HepG2 (cell line): ENCODE results near the gene PDRG1. TPM values are rescaled to one million over a fixed set of nuclear protein-coding genes. Genes with fewer than 3 reads are reported as not detected.

Experiments
- ATAC-seq: fragments of 200-7000 bp; cut with Tn5 transposase; 3 replicates; pipeline ENCODE4 v1.9.1; 2020; ENCODE audit warnings: mild to moderate bottlenecking, moderate library complexity
- BruUV-seq: library from RNA; stranded (reverse); fragments of 400-500 nt; replicated peaks from 2 replicates; lab custom pipeline; 2021; lab: Mats Ljungman, UMichigan
- CTCF ChIA-PET: fragments of 300-600 bp; formaldehyde crosslinking; extraction: SDS; loops from one replicate; lab custom pipeline; 2021; ENCODE audit warnings: low total read pairs, inconsistent platforms, low intra/inter-chr PET ratio; lab: Yijun Ruan, JAX
- POLR2A ChIA-PET: fragments of 350-600 bp; sonication (Branson Sonifier 250); formaldehyde crosslinking; loops from one replicate; lab custom pipeline; 2020; ENCODE audit warnings: antibody characterized with exemption, inconsistent platforms; lab: Yijun Ruan, JAX
- DNase-seq: peaks from one replicate; pipeline ENCODE4 v3.0.0-alpha.2; 2015; ENCODE audit warnings: low spot score
- FAIRE-seq: peaks from 3 replicates; lab custom pipeline; 2011; peaks lifted over from hg19 to GRCh38; lab: Jason Lieb, UNC
- H2AFZ ChIP-seq: one replicate; pipeline ENCODE4 v1.6.1; 2011; ENCODE audit warnings: low read length, inconsistent platforms
- H3K27ac ChIP-seq: fragments of 300-600 bp; 3 replicates; pipeline ENCODE4 v1.8.0; 2011; ENCODE audit warnings: mixed run types, mild to moderate bottlenecking, mixed read lengths, low read length, inconsistent platforms; ENCODE audit not compliant: insufficient read depth; ENCODE audit errors: extremely low read length
- H3K27me3 ChIP-seq, 2 experiments: fragments of 200-600 bp in 1 of 2; 2 replicates in 1 of 2; 3 replicates in 1 of 2; pipeline versions ENCODE4 v1.6.0 to v1.8.0; 2011; ENCODE audit warnings: low read length in 2 of 2, mild to moderate bottlenecking in 2 of 2, moderate library complexity in 2 of 2, inconsistent platforms in 1 of 2; ENCODE audit not compliant: insufficient read depth in 2 of 2, control insufficient read depth in 1 of 2
- H3K36me3 ChIP-seq, 2 experiments: fragments of 200-600 bp in 1 of 2; replicated peaks in 1 of 2; 2 replicates in 1 of 2; 3 replicates in 1 of 2; pipeline versions ENCODE4 v1.5.1 to v1.8.0; 2011; ENCODE audit warnings: low read length in 2 of 2, inconsistent platforms in 1 of 2; ENCODE audit not compliant: insufficient read depth in 2 of 2, control insufficient read depth in 1 of 2
- H3K4me1 ChIP-seq: 2 replicates; pipeline ENCODE4 v1.5.1; 2012; ENCODE audit warnings: low read length, inconsistent platforms; ENCODE audit not compliant: insufficient read depth
- H3K4me2 ChIP-seq: 2 replicates; pipeline ENCODE4 v1.6.0; 2011; ENCODE audit warnings: low read depth, low read length, inconsistent platforms
- H3K4me3 ChIP-seq, 3 experiments: fragments of 200-600 bp in 1 of 3; sonication (generic), shearing (Covaris generic) in 1 of 3; replicated peaks in 1 of 3; 2 replicates each; pipeline ENCODE4 v1.5.1; 2011 to 2016; ENCODE audit warnings: low read length in 3 of 3, inconsistent platforms in 2 of 3, low read depth in 2 of 3, mild to moderate bottlenecking in 2 of 3, control low read depth in 1 of 3, mixed read lengths in 1 of 3; ENCODE audit not compliant: insufficient read depth in 1 of 3
- H3K79me2 ChIP-seq: one replicate; pipeline ENCODE4 v1.6.1; 2011; ENCODE audit warnings: low read length, inconsistent platforms; ENCODE audit not compliant: insufficient read depth
- H3K9ac ChIP-seq: 2 replicates; pipeline ENCODE4 v1.6.0; 2011; ENCODE audit warnings: mild to moderate bottlenecking, low read depth, low read length, inconsistent platforms; ENCODE audit not compliant: insufficient read depth
- H3K9me3 ChIP-seq: 2 replicates; pipeline ENCODE4 v1.5.1; 2012; ENCODE audit warnings: mild to moderate bottlenecking, low read length
- H4K20me1 ChIP-seq: 2 replicates; pipeline ENCODE4 v1.6.0; 2011; ENCODE audit warnings: inconsistent platforms, mild to moderate bottlenecking, low read length, moderate library complexity; ENCODE audit not compliant: insufficient read depth
- BRD4 ChIP-seq: sonication (generic); formaldehyde crosslinking; IDR thresholded peaks from 2 replicates; pipeline ENCODE4 v1.4.0; 2020; ENCODE audit warnings: missing genetic modification reagents
- FOXM1 ChIP-seq: sonication (generic); formaldehyde crosslinking; IDR thresholded peaks from 2 replicates; pipeline ENCODE4 v1.5.0; 2020; ENCODE audit warnings: missing genetic modification reagents
- HMG20A ChIP-seq: IDR thresholded peaks from 2 replicates; pipeline ENCODE4 v1.6.1; 2016; ENCODE audit warnings: borderline replicate concordance
- KAT7 ChIP-seq: IDR thresholded peaks from 2 replicates; pipeline ENCODE4 v1.6.1; 2018; ENCODE audit warnings: borderline replicate concordance, missing compliant biosample characterization
- ZBTB1 ChIP-seq: sonication (generic); formaldehyde crosslinking; IDR thresholded peaks from 2 replicates; pipeline ENCODE4 v1.4.0; 2020; ENCODE audit warnings: missing genetic modification reagents, borderline replicate concordance
- ZKSCAN5 ChIP-seq: sonication (generic); formaldehyde crosslinking; IDR thresholded peaks from 2 replicates; pipeline ENCODE4 v1.5.1; 2020; ENCODE audit warnings: mild to moderate bottlenecking, missing genetic modification reagents
- WGBS: methylation state at CpG from one replicate; pipeline ENCODE4 v1.1.6; 2017; ENCODE audit warnings: low lambda C conversion rate; 5-methylcytosine and 5-hydroxymethylcytosine counted together
- in situ Hi-C: cut with HindIII; loops from 2 replicates; pipeline ENCODE4 v1.10.0; 2017; ENCODE audit warnings: low pct_unique_long_range_greater_than_20kb; ENCODE audit not compliant: extremely low pct_ligation_motif_present
- intact Hi-C: fragments of 100-400 bp; cut with micrococcal nuclease; formaldehyde crosslinking; loops from one replicate; pipeline ENCODE4 v1.10.0; 2022; ENCODE audit not compliant: unreplicated experiment
- polyA plus RNA-seq, 8 experiments: library from polyadenylated mRNA; depleted of rRNA in 3 of 8; stranded (reverse) in 7 of 8; unstranded in 1 of 8; fragments of >200 nt; fragmentation: Illumina TruSeq in 4 of 8; extraction: Trizol in 4 of 8; gene quantifications; 2 replicates each; pipeline versions ENCODE4 v1.2.1 to v1.2.3, GENCODE V29; 2011 to 2016; ENCODE audit warnings: low read depth in 4 of 8, missing spikeins in 1 of 8, mixed read lengths in 1 of 8; ENCODE audit not compliant: insufficient read depth in 1 of 8
- total RNA-seq, 5 experiments: library from RNA; depleted of rRNA; stranded (reverse); fragments of >200 nt; fragmentation: Illumina TruSeq; extraction: Trizol; gene quantifications; 2 replicates each; pipeline ENCODE4 v1.2.3, GENCODE V29; 2016; ENCODE audit warnings: low read depth in 1 of 5
- TF ChIP-seq, protein P1 (sequence below): sonication (generic); formaldehyde crosslinking; IDR thresholded peaks from 2 replicates; pipeline ENCODE4 v1.8.0; 2022; ENCODE audit warnings: missing genetic modification reagents, mild to moderate bottlenecking, inconsistent platforms, borderline replicate concordance
- TF ChIP-seq, protein P2 (sequence below): sonication (generic); formaldehyde crosslinking; conservative IDR thresholded peaks from 2 replicates; pipeline ENCODE4 v1.4.0; 2020; ENCODE audit warnings: missing genetic modification reagents
- TF ChIP-seq, protein P3 (sequence below): sonication (generic); formaldehyde crosslinking; IDR thresholded peaks from 2 replicates; pipeline ENCODE4 v1.8.0; 2022; ENCODE audit warnings: mild to moderate bottlenecking, missing genetic modification reagents
- TF ChIP-seq, protein P4 (sequence below): sonication (generic); formaldehyde crosslinking; IDR thresholded peaks from 2 replicates; pipeline ENCODE4 v1.4.0; 2020; ENCODE audit warnings: low read depth, missing genetic modification reagents

The PDRG1 gene
- total and polyA plus RNA-seq, 2 of the 13 experiments (the other 11 are each of a cell fraction or from before 2014, with no cell fraction given) = 16.6 to 18.0 TPM

DNA sequence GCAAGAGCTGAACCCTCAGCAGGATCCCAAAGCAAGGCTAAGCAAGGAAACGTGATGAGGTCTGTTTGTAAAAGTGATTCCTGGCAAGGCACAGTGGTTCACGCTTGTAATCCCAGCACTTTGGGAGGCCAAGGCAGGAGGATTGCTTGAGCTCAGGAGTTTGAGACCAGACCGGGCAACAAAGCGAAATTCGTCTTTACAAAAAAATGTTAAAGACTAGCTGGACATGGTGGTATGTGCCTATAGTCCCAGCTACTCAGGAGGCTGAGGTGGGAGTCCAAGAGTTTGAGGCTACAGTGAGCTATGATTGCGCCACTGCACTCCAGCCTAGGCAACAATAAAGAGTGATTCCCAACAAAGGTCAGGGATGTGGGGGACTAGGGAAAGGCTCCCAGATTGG is 12.0 kb upstream of the PDRG1 start (continued):
- TF ChIP-seq, protein P1, sequence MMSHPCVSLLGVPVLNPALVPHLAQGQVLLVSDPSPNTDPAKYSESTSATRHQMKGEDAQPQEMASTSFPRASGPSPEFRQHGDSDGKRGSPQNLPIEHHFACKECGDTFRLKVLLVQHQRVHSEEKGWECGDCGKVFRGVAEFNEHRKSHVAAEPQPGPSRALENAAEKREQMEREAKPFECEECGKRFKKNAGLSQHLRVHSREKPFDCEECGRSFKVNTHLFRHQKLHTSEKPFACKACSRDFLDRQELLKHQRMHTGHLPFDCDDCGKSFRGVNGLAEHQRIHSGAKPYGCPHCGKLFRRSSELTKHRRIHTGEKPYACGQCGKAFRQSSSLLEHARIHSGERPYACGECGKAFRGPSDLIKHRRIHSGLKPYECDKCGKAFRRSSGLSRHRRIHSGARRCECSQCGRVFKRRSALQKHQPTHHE (CRISPR knock-in tag) = no peak
- TF ChIP-seq, protein P2, sequence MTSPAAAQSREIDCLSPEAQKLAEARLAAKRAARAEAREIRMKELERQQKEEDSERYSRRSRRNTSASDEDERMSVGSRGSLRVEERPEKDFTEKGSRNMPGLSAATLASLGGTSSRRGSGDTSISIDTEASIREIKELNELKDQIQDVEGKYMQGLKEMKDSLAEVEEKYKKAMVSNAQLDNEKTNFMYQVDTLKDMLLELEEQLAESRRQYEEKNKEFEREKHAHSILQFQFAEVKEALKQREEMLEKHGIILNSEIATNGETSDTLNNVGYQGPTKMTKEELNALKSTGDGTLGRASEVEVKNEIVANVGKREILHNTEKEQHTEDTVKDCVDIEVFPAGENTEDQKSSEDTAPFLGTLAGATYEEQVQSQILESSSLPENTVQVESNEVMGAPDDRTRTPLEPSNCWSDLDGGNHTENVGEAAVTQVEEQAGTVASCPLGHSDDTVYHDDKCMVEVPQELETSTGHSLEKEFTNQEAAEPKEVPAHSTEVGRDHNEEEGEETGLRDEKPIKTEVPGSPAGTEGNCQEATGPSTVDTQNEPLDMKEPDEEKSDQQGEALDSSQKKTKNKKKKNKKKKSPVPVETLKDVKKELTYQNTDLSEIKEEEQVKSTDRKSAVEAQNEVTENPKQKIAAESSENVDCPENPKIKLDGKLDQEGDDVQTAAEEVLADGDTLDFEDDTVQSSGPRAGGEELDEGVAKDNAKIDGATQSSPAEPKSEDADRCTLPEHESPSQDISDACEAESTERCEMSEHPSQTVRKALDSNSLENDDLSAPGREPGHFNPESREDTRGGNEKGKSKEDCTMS (CRISPR knock-in tag) = no peak
- TF ChIP-seq ZKSCAN5 (CRISPR knock-in tag) (no peak), ZBTB1 (CRISPR knock-in tag) (no peak), HMG20A (CRISPR knock-in tag) (no peak)
- TF ChIP-seq, protein P3, sequence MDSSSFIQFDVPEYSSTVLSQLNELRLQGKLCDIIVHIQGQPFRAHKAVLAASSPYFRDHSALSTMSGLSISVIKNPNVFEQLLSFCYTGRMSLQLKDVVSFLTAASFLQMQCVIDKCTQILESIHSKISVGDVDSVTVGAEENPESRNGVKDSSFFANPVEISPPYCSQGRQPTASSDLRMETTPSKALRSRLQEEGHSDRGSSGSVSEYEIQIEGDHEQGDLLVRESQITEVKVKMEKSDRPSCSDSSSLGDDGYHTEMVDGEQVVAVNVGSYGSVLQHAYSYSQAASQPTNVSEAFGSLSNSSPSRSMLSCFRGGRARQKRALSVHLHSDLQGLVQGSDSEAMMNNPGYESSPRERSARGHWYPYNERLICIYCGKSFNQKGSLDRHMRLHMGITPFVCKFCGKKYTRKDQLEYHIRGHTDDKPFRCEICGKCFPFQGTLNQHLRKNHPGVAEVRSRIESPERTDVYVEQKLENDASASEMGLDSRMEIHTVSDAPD (CRISPR knock-in tag) = no peak

DNA sequence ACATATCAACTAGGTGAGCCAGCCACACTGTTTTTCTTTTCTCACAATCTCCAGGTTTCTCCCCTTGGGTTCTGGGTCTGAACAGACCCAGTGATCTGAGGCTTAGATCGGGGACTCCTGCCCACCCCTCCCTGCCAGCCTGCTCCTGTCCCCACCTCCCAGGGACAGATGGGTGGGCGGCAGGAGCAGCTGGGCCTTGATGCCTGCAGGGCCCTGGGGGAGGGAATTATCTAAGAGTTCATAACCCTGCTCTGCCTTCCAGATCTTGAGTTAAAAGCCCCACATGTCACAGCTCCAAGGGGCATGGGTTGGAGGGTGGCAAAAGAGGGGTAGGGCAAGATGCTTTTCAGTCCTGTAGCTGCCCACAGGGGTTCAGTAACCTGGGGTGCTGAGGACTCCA is 10.9 kb upstream of the PDRG1 start:
- H3K79me2 ChIP-seq = no peaks in the 10 kb centered on the region
- H3K4me1 ChIP-seq = no peaks in the 10 kb centered on the region
- no peak overlapping the region for H3K4me2 ChIP-seq
- H2AFZ ChIP-seq = no peak overlapping the region
- H3K9me3 ChIP-seq = no peaks in the 10 kb centered on the region
- intact Hi-C loops = no loop called here
- 0% methylated on average over 2 of the region's 2 CpGs for WGBS
- ChIA-PET POLR2A (no interaction called here), CTCF (no interaction called here)
- BruUV-seq = no TSS peak
- in situ Hi-C loops = no loop called here
- no peak overlapping the region for H3K4me3 ChIP-seq
- H3K27me3 ChIP-seq = peaks cover 0 to 4% of the 10 kb centered on the region in 2 experiments; a peak in 2 of 5 replicates
- TF ChIP-seq KAT7 (CRISPR knock-in tag) = no peak
- no peak for TF ChIP-seq FOXM1 (CRISPR knock-in tag)
- no peak for TF ChIP-seq BRD4 (CRISPR knock-in tag)
- TF ChIP-seq, protein P4, sequence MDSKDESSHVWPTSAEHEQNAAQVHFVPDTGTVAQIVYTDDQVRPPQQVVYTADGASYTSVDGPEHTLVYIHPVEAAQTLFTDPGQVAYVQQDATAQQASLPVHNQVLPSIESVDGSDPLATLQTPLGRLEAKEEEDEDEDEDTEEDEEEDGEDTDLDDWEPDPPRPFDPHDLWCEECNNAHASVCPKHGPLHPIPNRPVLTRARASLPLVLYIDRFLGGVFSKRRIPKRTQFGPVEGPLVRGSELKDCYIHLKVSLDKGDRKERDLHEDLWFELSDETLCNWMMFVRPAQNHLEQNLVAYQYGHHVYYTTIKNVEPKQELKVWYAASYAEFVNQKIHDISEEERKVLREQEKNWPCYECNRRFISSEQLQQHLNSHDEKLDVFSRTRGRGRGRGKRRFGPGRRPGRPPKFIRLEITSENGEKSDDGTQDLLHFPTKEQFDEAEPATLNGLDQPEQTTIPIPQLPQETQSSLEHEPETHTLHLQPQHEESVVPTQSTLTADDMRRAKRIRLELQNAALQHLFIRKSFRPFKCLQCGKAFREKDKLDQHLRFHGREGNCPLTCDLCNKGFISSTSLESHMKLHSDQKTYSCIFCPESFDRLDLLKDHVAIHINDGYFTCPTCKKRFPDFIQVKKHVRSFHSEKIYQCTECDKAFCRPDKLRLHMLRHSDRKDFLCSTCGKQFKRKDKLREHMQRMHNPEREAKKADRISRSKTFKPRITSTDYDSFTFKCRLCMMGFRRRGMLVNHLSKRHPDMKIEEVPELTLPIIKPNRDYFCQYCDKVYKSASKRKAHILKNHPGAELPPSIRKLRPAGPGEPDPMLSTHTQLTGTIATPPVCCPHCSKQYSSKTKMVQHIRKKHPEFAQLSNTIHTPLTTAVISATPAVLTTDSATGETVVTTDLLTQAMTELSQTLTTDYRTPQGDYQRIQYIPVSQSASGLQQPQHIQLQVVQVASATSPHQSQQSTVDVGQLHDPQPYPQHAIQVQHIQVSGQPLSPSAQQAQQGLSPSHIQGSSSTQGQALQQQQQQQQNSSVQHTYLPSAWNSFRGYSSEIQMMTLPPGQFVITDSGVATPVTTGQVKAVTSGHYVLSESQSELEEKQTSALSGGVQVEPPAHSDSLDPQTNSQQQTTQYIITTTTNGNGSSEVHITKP (CRISPR knock-in tag) = no peak
- no peak for FAIRE-seq
- H3K36me3 ChIP-seq = no peaks in the 10 kb centered on the region
- H4K20me1 ChIP-seq = no peaks in the 10 kb centered on the region; the same call in 1 of the 2 replicates
- no peak for DNase-seq
- H3K27ac ChIP-seq = no peak overlapping the region
- ATAC-seq = no peak
- H3K9ac ChIP-seq = no peak overlapping the region
